ENCODE measurements around the gene TMEM229B. TPM values are rescaled to one million over a fixed set of nuclear protein-coding genes. Genes with fewer than 3 reads are reported as not detected.

TMEM229B gene
- polyA plus RNA-seq, 1 of the 3 experiments (the other 2 are of a cell fraction): 0.16 TPM

- no peak for TF ChIP-seq USF2 (IDR thresholded peaks at IDR 0.05; ENCODE audit: borderline replicate concordance, low read depth, low read length)
Measured at GRCh38 chr14:67426161-67426560, 62.4 kb downstream of the TMEM229B start (continued).

DNA sequence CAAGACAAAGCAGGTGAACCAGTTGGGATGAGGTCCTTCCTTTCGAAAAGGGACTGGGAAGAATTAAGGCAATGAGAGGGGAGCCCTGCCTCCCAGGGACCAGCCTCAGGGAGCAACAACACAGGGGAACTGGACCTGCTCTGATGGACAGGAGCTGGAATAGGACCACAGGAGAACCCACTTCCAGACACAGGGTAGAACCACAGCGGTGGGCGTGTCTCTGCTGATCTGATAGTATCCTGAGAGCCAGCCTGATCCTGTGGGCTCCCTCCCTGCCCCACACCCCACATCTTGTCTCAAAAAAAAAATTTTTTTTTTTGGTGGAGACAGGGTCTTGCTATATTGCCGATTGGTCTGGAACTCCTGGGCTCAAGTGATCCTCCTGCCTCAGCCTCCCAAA lies 62.9 kb downstream of the TMEM229B start:
- TF ChIP-seq IRF3 (IDR thresholded peaks at IDR 0.05; ENCODE audit: low read depth, low read length) (no peak), NFIC (IDR thresholded peaks at IDR 0.05; ENCODE audit: borderline replicate concordance) (no peak), GABPA (IDR thresholded peaks at IDR 0.05; ENCODE audit: low read depth) (no peak), GATA2 (CRISPR knock-in tag; IDR thresholded peaks at IDR 0.05) (no peak), RFX5 (IDR thresholded peaks at IDR 0.05; ENCODE audit: low read length) (no peak), RCOR1 (IDR thresholded peaks at IDR 0.05; ENCODE audit: low read length) (no peak), MAX (IDR thresholded peaks at IDR 0.05; ENCODE audit: low read depth) (no peak), TAF1 (IDR thresholded peaks at IDR 0.05; ENCODE audit: borderline replicate concordance, low read depth, low read length) (no peak), ELF1 (IDR thresholded peaks at IDR 0.05) (no peak), EZH2phosphoT487 (IDR thresholded peaks at IDR 0.05; ENCODE audit: borderline replicate concordance, low read depth) (no peak), NRF1 (IDR thresholded peaks at IDR 0.05; ENCODE audit: low read depth, low read length) (no peak), TEAD4 (IDR thresholded peaks at IDR 0.05; ENCODE audit: borderline replicate concordance, insufficient read depth) (no peak), USF2 (IDR thresholded peaks at IDR 0.05; ENCODE audit: borderline replicate concordance, low read depth, low read length) (no peak), FOXJ3 (CRISPR knock-in tag; IDR thresholded peaks at IDR 0.05) (no peak), SMC3 (IDR thresholded peaks at IDR 0.05; ENCODE audit: low read depth, low read length) (no peak), FOSL2 (IDR thresholded peaks at IDR 0.05; ENCODE audit: borderline replicate concordance, low read depth) (no peak), RAD21 (IDR thresholded peaks at IDR 0.05; ENCODE audit: low read length) (no peak)
- TF ChIP-seq, protein P1, sequence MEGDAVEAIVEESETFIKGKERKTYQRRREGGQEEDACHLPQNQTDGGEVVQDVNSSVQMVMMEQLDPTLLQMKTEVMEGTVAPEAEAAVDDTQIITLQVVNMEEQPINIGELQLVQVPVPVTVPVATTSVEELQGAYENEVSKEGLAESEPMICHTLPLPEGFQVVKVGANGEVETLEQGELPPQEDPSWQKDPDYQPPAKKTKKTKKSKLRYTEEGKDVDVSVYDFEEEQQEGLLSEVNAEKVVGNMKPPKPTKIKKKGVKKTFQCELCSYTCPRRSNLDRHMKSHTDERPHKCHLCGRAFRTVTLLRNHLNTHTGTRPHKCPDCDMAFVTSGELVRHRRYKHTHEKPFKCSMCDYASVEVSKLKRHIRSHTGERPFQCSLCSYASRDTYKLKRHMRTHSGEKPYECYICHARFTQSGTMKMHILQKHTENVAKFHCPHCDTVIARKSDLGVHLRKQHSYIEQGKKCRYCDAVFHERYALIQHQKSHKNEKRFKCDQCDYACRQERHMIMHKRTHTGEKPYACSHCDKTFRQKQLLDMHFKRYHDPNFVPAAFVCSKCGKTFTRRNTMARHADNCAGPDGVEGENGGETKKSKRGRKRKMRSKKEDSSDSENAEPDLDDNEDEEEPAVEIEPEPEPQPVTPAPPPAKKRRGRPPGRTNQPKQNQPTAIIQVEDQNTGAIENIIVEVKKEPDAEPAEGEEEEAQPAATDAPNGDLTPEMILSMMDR (IDR thresholded peaks at IDR 0.05): no peak
- H3K9ac ChIP-seq: no peak overlapping the region
- CTCF ChIA-PET: interaction anchor here (1.0 to 15.0 kb wide), 8 partner anchors 12 to 279 kb away, joined by 3 to 319 read pairs (median 22); no protein-coding TSS in a partner anchor
- POLR2A ChIA-PET: no interaction called here
- no peak overlapping the region for H3K27ac ChIP-seq (ENCODE audit: low read depth in 2 of 2, low read length in 1 of 2)
- H3F3A ChIP-seq (replicated peaks; ENCODE audit: insufficient read depth): no peaks in the 10 kb centered on the region
- H3K9me3 ChIP-seq: no peaks in the 10 kb centered on the region
- no peaks in the 10 kb centered on the region for H3K4me1 ChIP-seq (ENCODE audit: control insufficient read depth in 1 of 2, insufficient read depth in 2 of 2, low read depth in 1 of 2, low read length in 1 of 2)
- H3K79me2 ChIP-seq (ENCODE audit: insufficient read depth): no peaks in the 10 kb centered on the region
- H3K36me3 ChIP-seq (replicated peaks in 1 of 2; ENCODE audit: control insufficient read depth in 1 of 2, insufficient read depth in 2 of 2, low read length in 1 of 2): no peaks in the 10 kb centered on the region
- DNase-seq: no peak
- H3K27me3 ChIP-seq (ENCODE audit: insufficient read depth): no peaks in the 10 kb centered on the region
- H3K9me2 ChIP-seq: no peaks in the 10 kb centered on the region
- 64% methylated on average over 4 of the region's 4 CpGs for WGBS (ENCODE audit: low lambda C conversion rate)
- H3K4me3 ChIP-seq (ENCODE audit: low read depth in 2 of 2, low read length in 1 of 2): no peak overlapping the region
- H4K20me1 ChIP-seq (ENCODE audit: insufficient read depth): no peaks in the 10 kb centered on the region
- no peak overlapping the region for H2AFZ ChIP-seq (ENCODE audit: low read depth)
- H3K4me2 ChIP-seq: no peak overlapping the region

All from SK-N-SH (cell line).